Measurements from ENCODE around the gene PRDM15.

- TF ChIP-seq EZH2 (optimal IDR thresholded peaks at IDR 0.05; ENCODE audit: low read depth, low read length) (no peak), CTCF (IDR thresholded peaks at IDR 0.05; ENCODE audit: low read length) (no peak)
These were observed 47.1 kb downstream of the PRDM15 start for GRCh38 chr21:41831866-41832595.
